HepG2 (cell line): ENCODE results near the gene RBBP8NL. TPM values are rescaled to one million over a fixed set of nuclear protein-coding genes. Genes with fewer than 3 reads are reported as not detected.

Experiments
- ADNP ChIP-seq: sonication (generic); formaldehyde crosslinking; IDR thresholded peaks from 2 replicates; pipeline ENCODE4 v1.4.0; 2020; ENCODE audit warnings: missing genetic modification reagents
- HIVEP1 ChIP-seq: sonication (generic); formaldehyde crosslinking; IDR thresholded peaks from 2 replicates; pipeline ENCODE4 v1.4.0; 2020; ENCODE audit warnings: mild to moderate bottlenecking, missing genetic modification reagents
- MAFF ChIP-seq: IDR thresholded peaks from 2 replicates; pipeline ENCODE4 v1.6.1; 2011; ENCODE audit warnings: low read depth, low read length, improper control_type of control experiment
- MIER3 ChIP-seq: IDR thresholded peaks from 2 replicates; pipeline ENCODE4 v1.6.1; 2016; ENCODE audit warnings: missing compliant biosample characterization, borderline replicate concordance
- NFRKB ChIP-seq: fragments of 450-650 bp; IDR thresholded peaks from 2 replicates; pipeline ENCODE4 v1.6.1; 2017
- NR2F2 ChIP-seq: IDR thresholded peaks from 2 replicates; pipeline ENCODE4 v1.6.1; 2012; ENCODE audit warnings: low read depth, inconsistent platforms, borderline replicate concordance
- POGZ ChIP-seq: sonication (generic); formaldehyde crosslinking; IDR thresholded peaks from 2 replicates; pipeline ENCODE4 v1.4.0; 2020; ENCODE audit warnings: mild to moderate bottlenecking, missing genetic modification reagents
- RXRA ChIP-seq: sonication (generic); formaldehyde crosslinking; IDR thresholded peaks from 2 replicates; pipeline ENCODE4 v1.5.1; 2020; ENCODE audit warnings: missing genetic modification reagents
- SETDB1 ChIP-seq: sonication (generic); formaldehyde crosslinking; IDR thresholded peaks from 2 replicates; pipeline ENCODE4 v1.5.1; 2020; ENCODE audit warnings: missing genetic modification reagents, mild to moderate bottlenecking, borderline replicate concordance
- SMAD3 ChIP-seq: sonication (generic); formaldehyde crosslinking; IDR thresholded peaks from 2 replicates; pipeline ENCODE4 v1.4.0; 2020; ENCODE audit warnings: missing genetic modification reagents
- SP2 ChIP-seq: sonication (generic); formaldehyde crosslinking; IDR thresholded peaks from 2 replicates; pipeline ENCODE4 v1.5.1; 2020; ENCODE audit warnings: mild to moderate bottlenecking, missing genetic modification reagents
- SRSF1 ChIP-seq: fragments of 200-400 bp; formaldehyde crosslinking; optimal IDR thresholded peaks from 2 replicates; pipeline ENCODE3; 2017; ENCODE audit warnings: mild to moderate bottlenecking, low read depth, low read length, moderate library complexity
- U2AF1 ChIP-seq: fragments of 200-400 bp; formaldehyde crosslinking; optimal IDR thresholded peaks from 2 replicates; pipeline ENCODE3; 2017; ENCODE audit warnings: mild to moderate bottlenecking, low read depth, low read length
- ZBTB34 ChIP-seq: sonication (generic); formaldehyde crosslinking; IDR thresholded peaks from 2 replicates; pipeline ENCODE4 v1.8.0; 2022; ENCODE audit warnings: mild to moderate bottlenecking, missing genetic modification reagents
- ZFP90 ChIP-seq: sonication (generic); formaldehyde crosslinking; IDR thresholded peaks from 2 replicates; pipeline ENCODE4 v1.8.0; 2022; ENCODE audit warnings: missing genetic modification reagents, mild to moderate bottlenecking, inconsistent platforms, borderline replicate concordance
- ZFYVE20 ChIP-seq: sonication (generic); formaldehyde crosslinking; IDR thresholded peaks from 2 replicates; pipeline ENCODE4 v1.8.0; 2023; ENCODE audit warnings: low read depth, mild to moderate bottlenecking, moderate library complexity, missing genetic modification reagents, borderline replicate concordance
- ZNF12 ChIP-seq: sonication (generic); formaldehyde crosslinking; IDR thresholded peaks from 2 replicates; pipeline ENCODE4 v1.5.0; 2020; ENCODE audit warnings: missing genetic modification reagents
- ZNF230 ChIP-seq: sonication (generic); formaldehyde crosslinking; IDR thresholded peaks from 2 replicates; pipeline ENCODE4 v1.4.0; 2020; ENCODE audit warnings: mild to moderate bottlenecking, missing genetic modification reagents
- ZNF282 ChIP-seq: fragments of 450-650 bp; IDR thresholded peaks from 2 replicates; pipeline ENCODE4 v1.6.1; 2018; ENCODE audit not compliant: partially characterized antibody
- ZNF543 ChIP-seq: sonication (generic); formaldehyde crosslinking; IDR thresholded peaks from 2 replicates; pipeline ENCODE4 v1.4.0; 2020; ENCODE audit warnings: mild to moderate bottlenecking, missing genetic modification reagents
- ZNF577 ChIP-seq: sonication (generic); formaldehyde crosslinking; IDR thresholded peaks from 2 replicates; pipeline ENCODE4 v1.4.0; 2020; ENCODE audit warnings: mild to moderate bottlenecking, low read depth, missing genetic modification reagents, borderline replicate concordance
- ZNF644 ChIP-seq: IDR thresholded peaks from 2 replicates; pipeline ENCODE4 v1.6.1; 2016; ENCODE audit warnings: low read depth
- ZNF850 ChIP-seq: sonication (generic); formaldehyde crosslinking; conservative IDR thresholded peaks from 2 replicates; pipeline ENCODE4 v1.9.0; 2021; ENCODE audit warnings: mild to moderate bottlenecking, missing genetic modification reagents
- ZZZ3 ChIP-seq: sonication (generic); formaldehyde crosslinking; IDR thresholded peaks from 2 replicates; pipeline ENCODE4 v1.4.0; 2020; ENCODE audit warnings: missing genetic modification reagents, mild to moderate bottlenecking, borderline replicate concordance
- polyA plus RNA-seq, 8 experiments: library from polyadenylated mRNA; depleted of rRNA in 3 of 8; stranded (reverse) in 7 of 8; unstranded in 1 of 8; fragments of >200 nt; fragmentation: Illumina TruSeq in 4 of 8; extraction: Trizol in 4 of 8; gene quantifications; 2 replicates each; pipeline versions ENCODE4 v1.2.1 to v1.2.3, GENCODE V29; 2011 to 2016; ENCODE audit warnings: low read depth in 4 of 8, missing spikeins in 1 of 8, mixed read lengths in 1 of 8; ENCODE audit not compliant: insufficient read depth in 1 of 8
- total RNA-seq, 5 experiments: library from RNA; depleted of rRNA; stranded (reverse); fragments of >200 nt; fragmentation: Illumina TruSeq; extraction: Trizol; gene quantifications; 2 replicates each; pipeline ENCODE4 v1.2.3, GENCODE V29; 2016; ENCODE audit warnings: low read depth in 1 of 5
- TF ChIP-seq, protein P1 (sequence below): sonication (generic); formaldehyde crosslinking; IDR thresholded peaks from 2 replicates; pipeline ENCODE4 v1.4.0; 2020; ENCODE audit warnings: missing genetic modification reagents, mild to moderate bottlenecking, borderline replicate concordance
- TF ChIP-seq, protein P2 (sequence below): sonication (generic); formaldehyde crosslinking; conservative IDR thresholded peaks from 2 replicates; pipeline ENCODE4 v1.8.0; 2022; ENCODE audit warnings: low read depth, missing genetic modification reagents

RBBP8NL gene
- total and polyA plus RNA-seq, 2 of the 13 experiments (the other 11 are each of a cell fraction or from before 2014, with no cell fraction given), result 0.69 to 0.86 TPM

GRCh38 chr20:62367633-62368391 is 59.5 kb downstream of the RBBP8NL start (continued):
- TF ChIP-seq, protein P1, sequence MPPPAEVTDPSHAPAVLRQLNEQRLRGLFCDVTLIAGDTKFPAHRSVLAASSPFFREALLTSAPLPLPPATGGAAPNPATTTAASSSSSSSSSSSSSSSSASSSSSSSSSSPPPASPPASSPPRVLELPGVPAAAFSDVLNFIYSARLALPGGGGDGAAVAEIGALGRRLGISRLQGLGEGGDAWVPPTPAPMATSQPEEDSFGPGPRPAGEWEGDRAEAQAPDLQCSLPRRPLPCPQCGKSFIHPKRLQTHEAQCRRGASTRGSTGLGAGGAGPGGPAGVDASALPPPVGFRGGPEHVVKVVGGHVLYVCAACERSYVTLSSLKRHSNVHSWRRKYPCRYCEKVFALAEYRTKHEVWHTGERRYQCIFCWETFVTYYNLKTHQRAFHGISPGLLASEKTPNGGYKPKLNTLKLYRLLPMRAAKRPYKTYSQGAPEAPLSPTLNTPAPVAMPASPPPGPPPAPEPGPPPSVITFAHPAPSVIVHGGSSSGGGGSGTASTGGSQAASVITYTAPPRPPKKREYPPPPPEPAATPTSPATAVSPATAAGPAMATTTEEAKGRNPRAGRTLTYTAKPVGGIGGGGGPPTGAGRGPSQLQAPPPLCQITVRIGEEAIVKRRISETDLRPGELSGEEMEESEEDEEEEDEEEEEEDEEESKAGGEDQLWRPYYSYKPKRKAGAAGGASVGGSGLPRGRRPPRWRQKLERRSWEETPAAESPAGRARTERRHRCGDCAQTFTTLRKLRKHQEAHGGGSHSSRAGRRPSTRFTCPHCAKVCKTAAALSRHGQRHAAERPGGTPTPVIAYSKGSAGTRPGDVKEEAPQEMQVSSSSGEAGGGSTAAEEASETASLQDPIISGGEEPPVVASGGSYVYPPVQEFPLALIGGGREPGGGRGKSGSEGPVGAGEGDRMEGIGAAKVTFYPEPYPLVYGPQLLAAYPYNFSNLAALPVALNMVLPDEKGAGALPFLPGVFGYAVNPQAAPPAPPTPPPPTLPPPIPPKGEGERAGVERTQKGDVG, result peak; percentile 90; the same call in 1 of the 2 replicates
- TF ChIP-seq ZNF577 (peak; percentile 57; the same call in 1 of the 2 replicates), SMAD3 (CRISPR knock-in tag) (peak; percentile 18; the same call in 1 of the 2 replicates), RXRA (CRISPR knock-in tag) (peak; percentile 84), ZNF12 (no peak), NR2F2 (no peak), HIVEP1 (CRISPR knock-in tag) (no peak; the same call in 1 of the 2 replicates), MAFF (no peak), MIER3 (no peak), SP2 (peak; percentile 36; the same call in 1 of the 2 replicates), ZFYVE20 (CRISPR knock-in tag) (peak; percentile 92), ZZZ3 (peak; percentile 93), ZNF230 (CRISPR knock-in tag) (peak; percentile 99), ZNF644 (no peak), ZFP90 (CRISPR knock-in tag) (no peak; the same call in none of the 2 replicates), ZBTB34 (CRISPR knock-in tag) (no peak), SETDB1 (CRISPR knock-in tag) (no peak), ZNF543 (CRISPR knock-in tag) (peak; percentile 89), ZNF282 (no peak), NFRKB (no peak), U2AF1 (peak; percentile 90), POGZ (CRISPR knock-in tag) (no peak), ZNF850 (CRISPR knock-in tag) (0 out of 2 replicates have a peak, but pooled peaks have one; percentile 84), ADNP (peak; percentile 41; the same call in 1 of the 2 replicates), SRSF1 (peak; percentile 90)
- TF ChIP-seq, protein P2, sequence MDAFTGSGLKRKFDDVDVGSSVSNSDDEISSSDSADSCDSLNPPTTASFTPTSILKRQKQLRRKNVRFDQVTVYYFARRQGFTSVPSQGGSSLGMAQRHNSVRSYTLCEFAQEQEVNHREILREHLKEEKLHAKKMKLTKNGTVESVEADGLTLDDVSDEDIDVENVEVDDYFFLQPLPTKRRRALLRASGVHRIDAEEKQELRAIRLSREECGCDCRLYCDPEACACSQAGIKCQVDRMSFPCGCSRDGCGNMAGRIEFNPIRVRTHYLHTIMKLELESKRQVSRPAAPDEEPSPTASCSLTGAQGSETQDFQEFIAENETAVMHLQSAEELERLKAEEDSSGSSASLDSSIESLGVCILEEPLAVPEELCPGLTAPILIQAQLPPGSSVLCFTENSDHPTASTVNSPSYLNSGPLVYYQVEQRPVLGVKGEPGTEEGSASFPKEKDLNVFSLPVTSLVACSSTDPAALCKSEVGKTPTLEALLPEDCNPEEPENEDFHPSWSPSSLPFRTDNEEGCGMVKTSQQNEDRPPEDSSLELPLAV (CRISPR knock-in tag), result no peak
